HepG2 (cell line): Measurements from ENCODE around the gene DGKB. TPM values are rescaled to one million over a fixed set of nuclear protein-coding genes. Genes with fewer than 3 reads are reported as not detected.

Experiments
- ATAC-seq: fragments of 200-7000 bp; cut with Tn5 transposase; 3 replicates; pipeline ENCODE4 v1.9.1; 2020; ENCODE audit warnings: mild to moderate bottlenecking, moderate library complexity
- BruUV-seq: library from RNA; stranded (reverse); fragments of 400-500 nt; replicated peaks from 2 replicates; lab custom pipeline; 2021; lab: Mats Ljungman, UMichigan
- CTCF ChIA-PET: fragments of 300-600 bp; formaldehyde crosslinking; extraction: SDS; loops from one replicate; lab custom pipeline; 2021; ENCODE audit warnings: low total read pairs, inconsistent platforms, low intra/inter-chr PET ratio; lab: Yijun Ruan, JAX
- POLR2A ChIA-PET: fragments of 350-600 bp; sonication (Branson Sonifier 250); formaldehyde crosslinking; loops from one replicate; lab custom pipeline; 2020; ENCODE audit warnings: antibody characterized with exemption, inconsistent platforms; lab: Yijun Ruan, JAX
- DNase-seq: peaks from one replicate; pipeline ENCODE4 v3.0.0-alpha.2; 2015; ENCODE audit warnings: low spot score
- FAIRE-seq: peaks from 3 replicates; lab custom pipeline; 2011; peaks lifted over from hg19 to GRCh38; lab: Jason Lieb, UNC
- H2AFZ ChIP-seq: one replicate; pipeline ENCODE4 v1.6.1; 2011; ENCODE audit warnings: low read length, inconsistent platforms
- H3K27ac ChIP-seq: fragments of 300-600 bp; 3 replicates; pipeline ENCODE4 v1.8.0; 2011; ENCODE audit warnings: mixed run types, mild to moderate bottlenecking, mixed read lengths, low read length, inconsistent platforms; ENCODE audit not compliant: insufficient read depth; ENCODE audit errors: extremely low read length
- H3K27me3 ChIP-seq, 2 experiments: fragments of 200-600 bp in 1 of 2; 2 replicates in 1 of 2; 3 replicates in 1 of 2; pipeline versions ENCODE4 v1.6.0 to v1.8.0; 2011; ENCODE audit warnings: low read length in 2 of 2, mild to moderate bottlenecking in 2 of 2, moderate library complexity in 2 of 2, inconsistent platforms in 1 of 2; ENCODE audit not compliant: insufficient read depth in 2 of 2, control insufficient read depth in 1 of 2
- H3K36me3 ChIP-seq, 2 experiments: fragments of 200-600 bp in 1 of 2; replicated peaks in 1 of 2; 2 replicates in 1 of 2; 3 replicates in 1 of 2; pipeline versions ENCODE4 v1.5.1 to v1.8.0; 2011; ENCODE audit warnings: low read length in 2 of 2, inconsistent platforms in 1 of 2; ENCODE audit not compliant: insufficient read depth in 2 of 2, control insufficient read depth in 1 of 2
- H3K4me1 ChIP-seq: 2 replicates; pipeline ENCODE4 v1.5.1; 2012; ENCODE audit warnings: low read length, inconsistent platforms; ENCODE audit not compliant: insufficient read depth
- H3K4me2 ChIP-seq: 2 replicates; pipeline ENCODE4 v1.6.0; 2011; ENCODE audit warnings: low read depth, low read length, inconsistent platforms
- H3K4me3 ChIP-seq, 3 experiments: fragments of 200-600 bp in 1 of 3; sonication (generic), shearing (Covaris generic) in 1 of 3; replicated peaks in 1 of 3; 2 replicates each; pipeline ENCODE4 v1.5.1; 2011 to 2016; ENCODE audit warnings: low read length in 3 of 3, inconsistent platforms in 2 of 3, low read depth in 2 of 3, mild to moderate bottlenecking in 2 of 3, control low read depth in 1 of 3, mixed read lengths in 1 of 3; ENCODE audit not compliant: insufficient read depth in 1 of 3
- H3K79me2 ChIP-seq: one replicate; pipeline ENCODE4 v1.6.1; 2011; ENCODE audit warnings: low read length, inconsistent platforms; ENCODE audit not compliant: insufficient read depth
- H3K9ac ChIP-seq: 2 replicates; pipeline ENCODE4 v1.6.0; 2011; ENCODE audit warnings: mild to moderate bottlenecking, low read depth, low read length, inconsistent platforms; ENCODE audit not compliant: insufficient read depth
- H3K9me3 ChIP-seq: 2 replicates; pipeline ENCODE4 v1.5.1; 2012; ENCODE audit warnings: mild to moderate bottlenecking, low read length
- H4K20me1 ChIP-seq: 2 replicates; pipeline ENCODE4 v1.6.0; 2011; ENCODE audit warnings: inconsistent platforms, mild to moderate bottlenecking, low read length, moderate library complexity; ENCODE audit not compliant: insufficient read depth
- ISL2 ChIP-seq: sonication (generic); formaldehyde crosslinking; IDR thresholded peaks from 2 replicates; pipeline ENCODE4 v1.5.0; 2020; ENCODE audit warnings: missing genetic modification reagents
- MAF1 ChIP-seq: sonication (generic); formaldehyde crosslinking; IDR thresholded peaks from 2 replicates; pipeline ENCODE4 v1.5.0; 2020; ENCODE audit warnings: missing genetic modification reagents, borderline replicate concordance
- PBX2 ChIP-seq: IDR thresholded peaks from 2 replicates; pipeline ENCODE4 v1.6.1; 2016; ENCODE audit warnings: control low read depth
- SRY ChIP-seq: sonication (generic); formaldehyde crosslinking; IDR thresholded peaks from 2 replicates; pipeline ENCODE4 v1.8.0; 2022; ENCODE audit warnings: mild to moderate bottlenecking, missing genetic modification reagents
- USF2 ChIP-seq, 2 experiments: sonication (generic) in 1 of 2; formaldehyde crosslinking in 1 of 2; IDR thresholded peaks; 2 replicates each; pipeline versions ENCODE4 v1.5.1 to v1.6.1; 2011 to 2020; ENCODE audit warnings: borderline replicate concordance in 1 of 2, low read depth in 1 of 2, low read length in 1 of 2, mild to moderate bottlenecking in 1 of 2, missing genetic modification reagents in 1 of 2, moderate library complexity in 1 of 2
- ZBTB34 ChIP-seq: sonication (generic); formaldehyde crosslinking; IDR thresholded peaks from 2 replicates; pipeline ENCODE4 v1.8.0; 2022; ENCODE audit warnings: mild to moderate bottlenecking, missing genetic modification reagents
- ZFAT ChIP-seq: sonication (generic); formaldehyde crosslinking; conservative IDR thresholded peaks from 2 replicates; pipeline ENCODE4 v1.8.1; 2023; ENCODE audit warnings: missing genetic modification reagents, inconsistent platforms
- ZIK1 ChIP-seq: sonication (generic); formaldehyde crosslinking; IDR thresholded peaks from 2 replicates; pipeline ENCODE4 v1.5.0; 2020; ENCODE audit warnings: mild to moderate bottlenecking, low read depth, missing genetic modification reagents, borderline replicate concordance
- ZNF546 ChIP-seq: sonication (generic); formaldehyde crosslinking; conservative IDR thresholded peaks from 2 replicates; pipeline ENCODE4 v1.8.1; 2023; ENCODE audit warnings: mild to moderate bottlenecking, missing genetic modification reagents
- ZNF557 ChIP-seq: sonication (generic); formaldehyde crosslinking; IDR thresholded peaks from 2 replicates; pipeline ENCODE4 v1.4.0; 2020; ENCODE audit warnings: missing genetic modification reagents
- ZNF678 ChIP-seq: sonication (generic); formaldehyde crosslinking; IDR thresholded peaks from 2 replicates; pipeline ENCODE4 v1.4.0; 2020; ENCODE audit warnings: mild to moderate bottlenecking, missing genetic modification reagents
- ZNF709 ChIP-seq: sonication (generic); formaldehyde crosslinking; IDR thresholded peaks from 2 replicates; pipeline ENCODE4 v1.5.0; 2020; ENCODE audit warnings: mild to moderate bottlenecking, missing genetic modification reagents
- WGBS: methylation state at CpG from one replicate; pipeline ENCODE4 v1.1.6; 2017; ENCODE audit warnings: low lambda C conversion rate; 5-methylcytosine and 5-hydroxymethylcytosine counted together
- in situ Hi-C: cut with HindIII; loops from 2 replicates; pipeline ENCODE4 v1.10.0; 2017; ENCODE audit warnings: low pct_unique_long_range_greater_than_20kb; ENCODE audit not compliant: extremely low pct_ligation_motif_present
- intact Hi-C: fragments of 100-400 bp; cut with micrococcal nuclease; formaldehyde crosslinking; loops from one replicate; pipeline ENCODE4 v1.10.0; 2022; ENCODE audit not compliant: unreplicated experiment
- polyA plus RNA-seq, 8 experiments: library from polyadenylated mRNA; depleted of rRNA in 3 of 8; stranded (reverse) in 7 of 8; unstranded in 1 of 8; fragments of >200 nt; fragmentation: Illumina TruSeq in 4 of 8; extraction: Trizol in 4 of 8; gene quantifications; 2 replicates each; pipeline versions ENCODE4 v1.2.1 to v1.2.3, GENCODE V29; 2011 to 2016; ENCODE audit warnings: low read depth in 4 of 8, missing spikeins in 1 of 8, mixed read lengths in 1 of 8; ENCODE audit not compliant: insufficient read depth in 1 of 8
- total RNA-seq, 5 experiments: library from RNA; depleted of rRNA; stranded (reverse); fragments of >200 nt; fragmentation: Illumina TruSeq; extraction: Trizol; gene quantifications; 2 replicates each; pipeline ENCODE4 v1.2.3, GENCODE V29; 2016; ENCODE audit warnings: low read depth in 1 of 5
- TF ChIP-seq, protein P1 (sequence below): IDR thresholded peaks from 2 replicates; pipeline ENCODE4 v1.6.1; 2016; ENCODE audit warnings: missing compliant biosample characterization, missing genetic modification reagents, borderline replicate concordance

Gene DGKB
- total and polyA plus RNA-seq, 2 of the 13 experiments (the other 11 are each of a cell fraction or from before 2014, with no cell fraction given): not detected

DNA sequence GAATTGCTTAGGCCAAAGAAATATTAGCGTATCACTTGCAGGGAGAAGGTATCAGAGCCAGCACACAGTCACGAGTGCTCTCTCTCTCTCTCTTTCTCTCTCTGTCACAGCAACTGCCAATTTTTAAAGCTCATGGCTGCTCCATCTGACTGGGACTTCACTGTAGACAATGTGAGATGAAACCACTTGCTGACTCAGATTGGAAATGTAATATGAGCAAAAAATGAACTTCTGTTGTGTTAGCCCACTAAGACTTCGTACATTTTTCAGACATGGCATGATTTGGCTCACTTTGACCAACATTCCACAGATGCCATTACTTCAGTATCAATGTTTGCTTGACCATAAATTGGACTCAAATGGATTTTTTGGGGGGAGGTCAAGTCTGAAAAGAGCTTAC, 68.1 kb downstream of the DGKB start:
- no peaks in the 10 kb centered on the region; the same call in 1 of the 2 replicates for H3K9me3 ChIP-seq
- no peaks in the 10 kb centered on the region for H3K4me1 ChIP-seq
- H3K4me3 ChIP-seq: no peak overlapping the region
- intact Hi-C loops (no loop called here), in situ Hi-C loops (no loop called here)
- no peaks in the 10 kb centered on the region for H3K36me3 ChIP-seq
- no peak overlapping the region for H2AFZ ChIP-seq
- H4K20me1 ChIP-seq: no peaks in the 10 kb centered on the region
- TF ChIP-seq, protein P1, sequence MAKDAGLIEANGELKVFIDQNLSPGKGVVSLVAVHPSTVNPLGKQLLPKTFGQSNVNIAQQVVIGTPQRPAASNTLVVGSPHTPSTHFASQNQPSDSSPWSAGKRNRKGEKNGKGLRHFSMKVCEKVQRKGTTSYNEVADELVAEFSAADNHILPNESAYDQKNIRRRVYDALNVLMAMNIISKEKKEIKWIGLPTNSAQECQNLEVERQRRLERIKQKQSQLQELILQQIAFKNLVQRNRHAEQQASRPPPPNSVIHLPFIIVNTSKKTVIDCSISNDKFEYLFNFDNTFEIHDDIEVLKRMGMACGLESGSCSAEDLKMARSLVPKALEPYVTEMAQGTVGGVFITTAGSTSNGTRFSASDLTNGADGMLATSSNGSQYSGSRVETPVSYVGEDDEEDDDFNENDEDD (CRISPR knock-in tag): no peak
- TF ChIP-seq SRY (CRISPR knock-in tag) (no peak), ZIK1 (CRISPR knock-in tag) (no peak), ISL2 (CRISPR knock-in tag) (no peak)
- H3K79me2 ChIP-seq: no peaks in the 10 kb centered on the region
- ATAC-seq (no peak), FAIRE-seq (no peak), DNase-seq (no peak)
- no peaks in the 10 kb centered on the region for H3K27me3 ChIP-seq
- no peak overlapping the region for H3K9ac ChIP-seq
- CTCF ChIA-PET: no interaction called here
- POLR2A ChIA-PET: no interaction called here
- H3K27ac ChIP-seq: no peak overlapping the region
- no TSS peak for BruUV-seq
- WGBS: 24% methylated on average over 3 of the region's 3 CpGs
- H3K4me2 ChIP-seq: no peak overlapping the region

DNA sequence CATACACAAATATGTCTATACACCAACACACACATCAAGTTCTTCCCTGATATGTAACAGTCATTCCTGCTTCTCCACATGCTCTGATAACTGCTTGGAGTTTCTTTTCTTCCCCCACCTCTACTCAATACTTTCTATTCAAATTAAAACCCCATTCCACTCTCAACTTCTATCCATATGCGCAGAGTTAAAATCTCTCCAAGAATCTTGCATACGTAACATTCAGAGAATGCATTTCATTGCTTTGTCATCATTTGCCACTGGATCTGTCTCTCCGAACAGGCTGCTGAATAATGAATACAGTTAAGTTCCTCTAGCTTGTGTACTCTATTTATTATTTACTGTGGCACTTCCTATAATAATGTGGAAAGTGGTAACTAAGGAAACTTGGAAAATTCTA, 68.8 kb downstream of the DGKB start:
- Histone ChIP-seq H3K27me3 (no peaks in the 10 kb centered on the region), H4K20me1 (no peaks in the 10 kb centered on the region), H3K79me2 (no peaks in the 10 kb centered on the region), H3K9me3 (no peaks in the 10 kb centered on the region; the same call in 1 of the 2 replicates), H2AFZ (no peak overlapping the region), H3K9ac (no peak overlapping the region), H3K4me3 (no peak overlapping the region), H3K27ac (no peak overlapping the region), H3K4me1 (no peaks in the 10 kb centered on the region), H3K4me2 (no peak overlapping the region), H3K36me3 (no peaks in the 10 kb centered on the region)
- WGBS: 55% methylated on average over 3 of the region's 3 CpGs
- no peak for DNase-seq
- POLR2A ChIA-PET: no interaction called here
- CTCF ChIA-PET: no interaction called here
- in situ Hi-C loops: no loop called here
- intact Hi-C loops: no loop called here
- no TSS peak for BruUV-seq
- ATAC-seq: no peak
- FAIRE-seq: no peak
- TF ChIP-seq ZNF546 (CRISPR knock-in tag) (no peak), USF2 (IDR thresholded peaks at IDR 0.05; ENCODE audit: low read depth, low read length) (no peak), USF2 (CRISPR knock-in tag; IDR thresholded peaks at IDR 0.05; ENCODE audit: borderline replicate concordance) (no peak), ZBTB34 (CRISPR knock-in tag) (no peak), ZFAT (no peak), ZNF557 (CRISPR knock-in tag) (no peak), ZNF709 (CRISPR knock-in tag) (no peak), MAF1 (CRISPR knock-in tag) (no peak), PBX2 (CRISPR knock-in tag) (no peak), ZNF678 (CRISPR knock-in tag) (no peak)
